Liver (tissue), 9 donors: Measurements from ENCODE around the gene GNAI3. TPM values are rescaled to one million over a fixed set of nuclear protein-coding genes. Genes with fewer than 3 reads are reported as not detected.

Experiments used
- DNase-seq: peaks from one replicate; pipeline ENCODE4 v3.0.0-alpha.2; 2017; ENCODE audit warnings: low spot score
- H3K27ac ChIP-seq, 2 donors: one replicate each; pipeline ENCODE4 v1.7.0; 2013; ENCODE audit warnings: inconsistent platforms in 2 of 2, low read length in 2 of 2, control low read depth in 1 of 2, low read depth in 1 of 2, mild to moderate bottlenecking in 1 of 2
- H3K27me3 ChIP-seq, 4 donors: one replicate each; pipeline versions ENCODE4 v1.6.1 to v1.7.0; 2013; ENCODE audit warnings: low read length in 3 of 4, inconsistent platforms in 1 of 4, mild to moderate bottlenecking in 1 of 4, moderate library complexity in 1 of 4; ENCODE audit not compliant: control insufficient read depth in 4 of 4, insufficient read depth in 4 of 4
- H3K36me3 ChIP-seq, 4 donors: one replicate each; pipeline versions ENCODE4 v1.6.1 to v1.7.0; 2013; ENCODE audit warnings: low read length in 3 of 4, mild to moderate bottlenecking in 3 of 4, low read depth in 1 of 4, moderate library complexity in 1 of 4; ENCODE audit not compliant: control insufficient read depth in 4 of 4, insufficient read depth in 3 of 4
- H3K4me1 ChIP-seq, 4 donors: one replicate each; pipeline versions ENCODE4 v1.6.1 to v1.7.0; 2013; ENCODE audit warnings: low read length in 3 of 4, mild to moderate bottlenecking in 3 of 4, moderate library complexity in 1 of 4; ENCODE audit not compliant: control insufficient read depth in 4 of 4, insufficient read depth in 4 of 4
- H3K4me3 ChIP-seq, 3 donors: one replicate each; pipeline versions ENCODE4 v1.6.1 to v1.7.0; 2013; ENCODE audit warnings: low read length in 3 of 3, control low read depth in 1 of 3, low read depth in 1 of 3, mild to moderate bottlenecking in 1 of 3
- H3K9ac ChIP-seq, 2 donors: one replicate each; pipeline ENCODE4 v1.7.0; 2013; ENCODE audit warnings: low read length in 2 of 2, mild to moderate bottlenecking in 2 of 2, moderate library complexity in 2 of 2, control low read depth in 1 of 2, low read depth in 1 of 2
- H3K9me3 ChIP-seq, 4 donors: one replicate each; pipeline versions ENCODE4 v1.6.1 to v1.7.0; 2013; ENCODE audit warnings: low read length in 3 of 4; ENCODE audit not compliant: control insufficient read depth in 4 of 4
- EGR1 ChIP-seq, 2 donors: IDR thresholded peaks; 2 replicates each; pipeline ENCODE4 v1.6.1; 2016 to 2018; ENCODE audit warnings: antibody characterized with exemption in 2 of 2, low read depth in 2 of 2
- FOXA1 ChIP-seq: IDR thresholded peaks from 2 replicates; pipeline ENCODE4 v1.6.1; 2016; ENCODE audit warnings: antibody characterized with exemption
- FOXA2 ChIP-seq: IDR thresholded peaks from 2 replicates; pipeline ENCODE4 v1.6.1; 2016; ENCODE audit warnings: antibody characterized with exemption
- GABPA ChIP-seq, 2 donors: IDR thresholded peaks in 1 of 2; conservative IDR thresholded peaks in 1 of 2; 2 replicates each; pipeline ENCODE4 v1.6.1; 2016; ENCODE audit warnings: antibody characterized with exemption in 2 of 2, mild to moderate bottlenecking in 1 of 2, moderate library complexity in 1 of 2
- HNF4A ChIP-seq, 2 donors: conservative IDR thresholded peaks; 2 replicates each; pipeline ENCODE4 v1.6.1; 2016; ENCODE audit warnings: antibody characterized with exemption in 2 of 2, mild to moderate bottlenecking in 2 of 2
- HNF4G ChIP-seq: IDR thresholded peaks from 2 replicates; pipeline ENCODE4 v1.6.1; 2016; ENCODE audit warnings: antibody characterized with exemption
- JUND ChIP-seq, 2 donors: IDR thresholded peaks; 2 replicates each; pipeline ENCODE4 v1.6.1; 2016; ENCODE audit warnings: antibody characterized with exemption in 2 of 2
- MAX ChIP-seq: IDR thresholded peaks from 2 replicates; pipeline ENCODE4 v1.6.1; 2016; ENCODE audit warnings: antibody characterized with exemption
- NR2F2 ChIP-seq: IDR thresholded peaks from 2 replicates; pipeline ENCODE4 v1.6.1; 2016; ENCODE audit warnings: antibody characterized with exemption
- RAD21 ChIP-seq, 2 donors: IDR thresholded peaks; 2 replicates each; pipeline ENCODE4 v1.6.1; 2016; ENCODE audit warnings: antibody characterized with exemption in 2 of 2, mild to moderate bottlenecking in 2 of 2
- REST ChIP-seq: IDR thresholded peaks from 2 replicates; pipeline ENCODE4 v1.6.1; 2016; ENCODE audit warnings: antibody characterized with exemption, mild to moderate bottlenecking
- RXRA ChIP-seq, 2 donors: IDR thresholded peaks; 2 replicates each; pipeline ENCODE4 v1.6.1; 2017 to 2018; ENCODE audit warnings: antibody characterized with exemption in 2 of 2, mild to moderate bottlenecking in 1 of 2
- SP1 ChIP-seq: IDR thresholded peaks from 2 replicates; pipeline ENCODE4 v1.6.1; 2018; ENCODE audit warnings: antibody characterized with exemption, mild to moderate bottlenecking
- TAF1 ChIP-seq: conservative IDR thresholded peaks from 2 replicates; pipeline ENCODE4 v1.6.1; 2016; ENCODE audit warnings: antibody characterized with exemption, mild to moderate bottlenecking
- YY1 ChIP-seq: IDR thresholded peaks from 2 replicates; pipeline ENCODE4 v1.6.1; 2016; ENCODE audit warnings: antibody characterized with exemption, mild to moderate bottlenecking
- ZBTB33 ChIP-seq: IDR thresholded peaks from 2 replicates; pipeline ENCODE4 v1.6.1; 2016; ENCODE audit warnings: antibody characterized with exemption
- WGBS: extraction: QIAGEN DNeasy Blood & Tissue Kit; methylation state at CpG from one replicate; pipeline ENCODE4 v1.1.7; 2013; 5-methylcytosine and 5-hydroxymethylcytosine counted together
- polyA plus RNA-seq, 2 donors: library from polyadenylated mRNA; stranded (reverse) in 1 of 2; unstranded in 1 of 2; fragments of 200-250 nt in 1 of 2; fragments of >200 nt in 1 of 2; fragmentation: Nextera tagmentation in 1 of 2; extraction: Ambion mirVana in 1 of 2; gene quantifications; one replicate each; pipeline versions ENCODE4 v1.2.1 to v1.2.3, GENCODE V29; 2013 to 2015
- total RNA-seq, 2 donors: library from RNA; depleted of rRNA; stranded (reverse); fragments of >200 nt; gene quantifications; one replicate each; pipeline ENCODE4 v1.2.3, GENCODE V29; 2014
- TF ChIP-seq, protein P1 (sequence below): IDR thresholded peaks from 2 replicates; pipeline ENCODE4 v1.6.1; 2016; ENCODE audit warnings: antibody characterized with exemption
- TF ChIP-seq, protein P2 (sequence below): fragments of 150-350 bp; IDR thresholded peaks from 2 replicates; pipeline ENCODE4 v1.5.1; 2017; ENCODE audit warnings: improper control_type of control experiment, low read depth, low read length; ENCODE audit not compliant: missing input control
- donor health status: healthy.
- donor health status: healthy.
- donor health status: healthy.
- donor health status: healthy.
- donor health status: healthy.

The GNAI3 gene
- total and polyA plus RNA-seq, 4 donors, result 1.9 to 6.5 (median 4.3) TPM

DNA sequence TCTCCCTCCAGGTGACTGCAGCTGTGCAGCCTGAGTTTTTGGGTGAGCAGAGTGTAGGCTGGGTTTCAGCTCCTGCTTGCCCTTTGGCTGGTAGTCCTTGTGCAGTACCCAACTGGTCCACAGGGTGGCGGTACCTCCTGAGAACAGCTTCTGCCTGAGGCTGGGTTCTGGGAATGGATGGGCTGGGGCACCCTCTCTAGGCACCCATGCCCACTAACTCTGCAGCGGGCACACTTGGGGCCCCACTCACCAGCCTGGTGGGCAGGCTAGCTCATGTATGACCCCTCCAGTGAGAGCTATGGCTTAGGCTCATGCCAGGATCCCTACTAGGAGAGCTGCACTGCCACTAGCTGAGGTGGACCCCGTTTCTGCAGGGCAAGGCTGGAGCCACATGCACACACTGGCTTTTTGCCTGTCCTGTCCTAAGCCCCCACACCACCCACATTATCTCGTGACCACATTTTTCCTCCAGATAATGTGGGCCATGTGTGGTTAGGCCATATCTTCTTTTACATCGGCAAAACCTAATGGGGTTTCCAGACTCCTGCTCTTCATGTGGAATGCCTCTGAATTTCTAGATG, 92.0 kb downstream of the GNAI3 start:
- no peaks in the 10 kb centered on the region for H3K36me3 ChIP-seq
- peak; percentile 94 for DNase-seq
- no peak overlapping the region for H3K27ac ChIP-seq
- 46% methylated on average over 5 of the region's 5 CpGs for whole genome bisulfite sequencing
- H3K4me3 ChIP-seq, result no peak overlapping the region
- no peak overlapping the region for H3K9ac ChIP-seq
- no peaks in the 10 kb centered on the region for H3K9me3 ChIP-seq
- TF ChIP-seq ZBTB33 (no peak), JUND (IDR thresholded peaks at IDR 0.05) (no peak), NR2F2 (no peak), RAD21 (IDR thresholded peaks at IDR 0.05) (peak; percentile 77 to 95), REST (no peak), FOXA2 (no peak), MAX (no peak), SP1 (no peak), HNF4G (no peak), EGR1 (IDR thresholded peaks at IDR 0.05; ENCODE audit: low read depth in 2 of 2) (no peak), TAF1 (no peak), YY1 (no peak), RXRA (IDR thresholded peaks at IDR 0.05) (no peak), FOXA1 (no peak), GABPA (IDR thresholded peaks at IDR 0.05 in 1 of 2, conservative IDR thresholded peaks at IDR 0.05 in 1 of 2) (no peak), HNF4A (conservative IDR thresholded peaks at IDR 0.05) (no peak)
- TF ChIP-seq, protein P1, sequence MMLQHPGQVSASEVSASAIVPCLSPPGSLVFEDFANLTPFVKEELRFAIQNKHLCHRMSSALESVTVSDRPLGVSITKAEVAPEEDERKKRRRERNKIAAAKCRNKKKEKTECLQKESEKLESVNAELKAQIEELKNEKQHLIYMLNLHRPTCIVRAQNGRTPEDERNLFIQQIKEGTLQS, result no peak
- TF ChIP-seq, protein P2, sequence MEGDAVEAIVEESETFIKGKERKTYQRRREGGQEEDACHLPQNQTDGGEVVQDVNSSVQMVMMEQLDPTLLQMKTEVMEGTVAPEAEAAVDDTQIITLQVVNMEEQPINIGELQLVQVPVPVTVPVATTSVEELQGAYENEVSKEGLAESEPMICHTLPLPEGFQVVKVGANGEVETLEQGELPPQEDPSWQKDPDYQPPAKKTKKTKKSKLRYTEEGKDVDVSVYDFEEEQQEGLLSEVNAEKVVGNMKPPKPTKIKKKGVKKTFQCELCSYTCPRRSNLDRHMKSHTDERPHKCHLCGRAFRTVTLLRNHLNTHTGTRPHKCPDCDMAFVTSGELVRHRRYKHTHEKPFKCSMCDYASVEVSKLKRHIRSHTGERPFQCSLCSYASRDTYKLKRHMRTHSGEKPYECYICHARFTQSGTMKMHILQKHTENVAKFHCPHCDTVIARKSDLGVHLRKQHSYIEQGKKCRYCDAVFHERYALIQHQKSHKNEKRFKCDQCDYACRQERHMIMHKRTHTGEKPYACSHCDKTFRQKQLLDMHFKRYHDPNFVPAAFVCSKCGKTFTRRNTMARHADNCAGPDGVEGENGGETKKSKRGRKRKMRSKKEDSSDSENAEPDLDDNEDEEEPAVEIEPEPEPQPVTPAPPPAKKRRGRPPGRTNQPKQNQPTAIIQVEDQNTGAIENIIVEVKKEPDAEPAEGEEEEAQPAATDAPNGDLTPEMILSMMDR, result peak; percentile 95
- H3K27me3 ChIP-seq, result no peaks in the 10 kb centered on the region
- H3K4me1 ChIP-seq, result peaks cover 5 to 9% (median 6%) of the 10 kb centered on the region in 4 donors
